NB4 (cell line): Measurements from ENCODE around the gene ENDOU.

Experiments
- CTCF ChIP-seq: IDR thresholded peaks from one replicate; pipeline ENCODE4 v1.5.1; 2012; ENCODE audit warnings: low read depth, low read length
- POLR2A ChIP-seq: IDR thresholded peaks from 2 replicates; pipeline ENCODE4 v1.6.1; 2011; ENCODE audit warnings: mild to moderate bottlenecking; ENCODE audit not compliant: insufficient read length; ENCODE audit errors: extremely low read depth

DNA sequence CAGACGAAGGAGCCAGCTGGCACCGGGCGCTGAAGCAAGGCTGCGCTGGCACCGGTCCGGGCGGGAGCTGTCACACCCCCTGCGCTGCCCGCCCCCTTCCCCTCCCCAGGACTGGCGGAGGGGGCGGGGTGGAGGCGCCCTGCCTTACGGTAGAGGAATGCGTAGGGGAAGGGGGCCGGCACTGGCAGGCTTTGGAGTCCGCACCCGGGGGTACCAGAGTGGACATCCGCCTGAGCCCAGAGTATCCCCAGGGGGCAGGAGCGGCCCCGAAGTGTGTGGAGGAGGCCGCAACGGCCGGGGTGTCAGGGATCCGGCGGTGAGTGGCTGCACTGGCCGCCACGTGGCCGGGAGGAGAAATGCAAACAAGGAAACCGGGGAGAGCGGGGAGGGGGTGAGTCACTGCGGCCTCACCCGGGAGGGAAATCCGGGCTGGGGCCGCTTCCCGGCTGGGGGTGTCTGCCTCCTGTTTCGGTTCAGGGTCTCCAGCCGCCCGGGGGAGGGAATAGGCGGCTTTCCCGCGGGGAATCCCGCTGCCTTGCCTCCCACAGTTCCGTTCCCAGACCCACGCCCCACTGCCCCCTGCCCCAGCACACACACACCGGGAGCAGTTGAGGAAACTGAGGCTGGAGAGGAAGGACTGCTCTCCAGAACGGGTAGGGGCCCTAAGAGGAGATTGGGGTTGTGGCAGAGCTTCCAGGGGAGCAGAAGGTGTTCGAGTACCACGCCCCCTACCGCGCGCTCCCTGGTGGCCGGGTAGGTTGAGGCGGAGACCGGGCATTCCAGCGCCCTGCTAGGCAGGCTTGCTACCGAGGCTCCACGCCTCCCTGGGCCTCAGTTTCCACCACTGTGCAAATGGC, 33.8 kb upstream of the ENDOU start, which contains the start of gene RAPGEF3:
- TF ChIP-seq CTCF (peak; percentile 44), POLR2A (peak; percentile 51)
